Activated T-helper 1 cell treated with anti-CD3 and anti-CD28 coated beads, Interleukin-12 subunit alpha, Interleukin-12 subunit beta, Interleukin-2, Interleukin-4 antibody, amounts not matched to agents 30 ng/mL and 10 ng/mL and 1 ng/mL, durations not matched to agents 14 hours and 24 hours and 36 hours (primary cell): ENCODE data around the gene EYA4. TPM values are rescaled to one million over a fixed set of nuclear protein-coding genes. Genes with fewer than 3 reads are reported as not detected.
"Not testable (repeated sequence)": the region's sequence is repeated elsewhere in the genome, so short reads cannot be mapped to it uniquely, and the experiment has no call there.

ENCODE experiments used
- DNase-seq: peaks from one replicate; pipeline ENCODE4 v3.0.0; 2021; ENCODE audit warnings: low spot score
- H3K27ac Mint-ChIP-seq: one replicate; pipeline ENCODE4 v1.8.0; 2021; ENCODE audit warnings: mild to moderate bottlenecking, mixed read lengths
- H3K27me3 Mint-ChIP-seq: one replicate; pipeline ENCODE4 v1.8.0; 2022; ENCODE audit warnings: mild to moderate bottlenecking, moderate library complexity, mixed read lengths; ENCODE audit not compliant: insufficient read depth
- H3K36me3 Mint-ChIP-seq: one replicate; pipeline ENCODE4 v1.8.0; 2021; ENCODE audit warnings: low read depth, mixed read lengths
- H3K4me1 Mint-ChIP-seq: one replicate; pipeline ENCODE4 v1.8.0; 2021; ENCODE audit warnings: low read depth, mixed read lengths
- H3K4me3 Mint-ChIP-seq: one replicate; pipeline ENCODE4 v1.8.0; 2021; ENCODE audit warnings: mild to moderate bottlenecking, moderate library complexity, mixed read lengths
- H3K9me3 Mint-ChIP-seq: one replicate; pipeline ENCODE4 v1.8.0; 2021; ENCODE audit warnings: mixed read lengths
- intact Hi-C: fragments of 100-400 bp; cut with micrococcal nuclease; formaldehyde crosslinking; loops from one replicate; pipeline ENCODE4 v1.15.1; 2024
- total RNA-seq: library from RNA; stranded (reverse); gene quantifications from 2 replicates; pipeline ENCODE4 v1.2.3, GENCODE V29; 2022

The EYA4 gene
- total RNA-seq, 1 donor from 2014 or later = not detected

DNA sequence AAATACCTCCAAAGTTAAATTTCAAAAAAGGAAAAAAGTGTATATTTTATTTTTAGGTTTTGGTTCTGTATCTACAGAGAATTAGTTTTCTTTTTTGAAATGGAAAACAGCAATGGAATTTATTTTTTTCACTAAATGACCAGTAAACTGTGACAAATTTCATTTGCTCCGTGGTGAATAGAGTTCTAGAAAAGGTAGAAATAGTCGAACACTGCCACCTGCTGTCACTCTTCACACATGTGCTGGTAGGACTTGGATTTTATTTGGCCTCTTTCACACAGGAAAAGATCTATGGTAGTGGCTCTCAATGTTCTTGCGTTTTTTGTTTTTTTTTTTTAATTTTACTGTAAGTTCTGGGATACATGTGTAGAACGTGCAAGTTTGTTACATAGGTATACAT lies 312.5 kb downstream of the EYA4 start:
- no peak for DNase-seq
- no peaks in the 10 kb centered on the region for H3K36me3 Mint-ChIP-seq
- H3K27ac Mint-ChIP-seq = no peak overlapping the region
- no peaks in the 10 kb centered on the region for H3K9me3 Mint-ChIP-seq
- H3K4me1 Mint-ChIP-seq = no peaks in the 10 kb centered on the region
- intact Hi-C loops = loop anchor here (1.0 to 2.0 kb wide), 2 partner anchors 369 to 1023 kb away; no protein-coding TSS in a partner anchor
- peaks cover 7% of the 10 kb centered on the region for H3K27me3 Mint-ChIP-seq
- no peak overlapping the region for H3K4me3 Mint-ChIP-seq

DNA sequence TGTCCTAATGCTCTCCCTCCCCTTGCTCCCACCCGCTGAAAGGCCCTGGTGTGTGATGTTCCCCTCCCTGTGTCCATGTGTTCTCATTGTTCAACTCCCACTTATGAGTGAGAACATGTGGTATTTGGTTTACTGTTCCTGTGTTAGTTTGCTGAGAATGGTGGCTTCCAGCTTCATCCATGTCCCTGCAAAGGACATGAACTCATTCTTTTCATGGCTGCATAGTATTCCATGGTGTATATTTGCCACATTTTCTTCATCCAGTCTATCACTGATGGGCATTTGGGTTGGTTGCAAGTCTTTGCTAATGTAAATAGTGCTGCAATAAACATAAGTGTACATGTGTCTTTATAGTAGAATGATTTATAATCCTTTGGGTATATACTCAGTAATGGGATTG lies 313.0 kb downstream of the EYA4 start:
- intact Hi-C loops, H3K36me3 Mint-ChIP-seq, H3K4me3 Mint-ChIP-seq, DNase-seq, H3K9me3 Mint-ChIP-seq, H3K27ac Mint-ChIP-seq, H3K4me1 Mint-ChIP-seq, H3K27me3 Mint-ChIP-seq: not testable (repeated sequence)

DNA sequence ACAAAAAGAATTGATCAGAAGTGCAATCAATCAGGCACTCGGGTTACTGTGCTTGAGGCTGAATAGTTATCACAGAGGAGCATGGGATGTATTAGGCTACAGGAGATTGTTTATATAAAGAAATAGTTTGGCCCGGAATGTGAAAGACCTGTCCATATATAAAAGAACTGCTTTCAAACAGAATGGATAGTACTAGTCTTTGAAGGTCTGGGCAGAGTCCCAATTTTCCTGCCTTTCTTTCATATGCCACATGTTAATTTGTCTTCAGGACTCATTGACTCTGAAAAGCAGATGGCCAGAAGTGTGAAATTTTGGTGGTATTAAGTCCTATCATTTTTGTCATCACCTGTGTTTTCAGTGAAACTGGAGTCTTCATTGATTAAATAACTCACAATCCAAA lies 314.5 kb downstream of the EYA4 start:
- H3K9me3 Mint-ChIP-seq = no peaks in the 10 kb centered on the region
- H3K27me3 Mint-ChIP-seq = peaks cover 2% of the 10 kb centered on the region
- intact Hi-C loops = no loop called here
- H3K36me3 Mint-ChIP-seq = no peaks in the 10 kb centered on the region
- no peak overlapping the region for H3K4me3 Mint-ChIP-seq
- no peak for DNase-seq
- no peak overlapping the region for H3K27ac Mint-ChIP-seq
- no peaks in the 10 kb centered on the region for H3K4me1 Mint-ChIP-seq

DNA sequence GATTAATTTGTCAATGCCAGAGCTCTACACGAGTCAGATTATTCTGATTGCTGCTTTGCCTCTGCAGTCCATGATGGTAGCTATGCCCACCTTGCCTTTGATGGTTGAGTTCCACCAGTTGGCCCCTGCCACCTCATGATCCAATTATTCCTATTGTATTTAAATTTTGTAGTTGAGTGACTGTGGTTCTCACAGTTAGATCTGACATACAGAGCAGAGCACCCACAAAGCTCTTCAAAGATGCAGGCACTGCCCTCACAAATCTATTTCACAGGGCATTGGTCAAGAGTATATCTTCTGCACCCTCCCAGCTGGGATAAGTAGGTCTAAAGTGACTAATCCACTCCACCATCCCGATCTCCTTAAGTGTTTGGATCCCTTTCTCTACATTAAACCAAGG lies 318.8 kb downstream of the EYA4 start:
- intact Hi-C loops = no loop called here
- no peaks in the 10 kb centered on the region for H3K4me1 Mint-ChIP-seq
- no peak overlapping the region for H3K27ac Mint-ChIP-seq
- peaks cover 3% of the 10 kb centered on the region for H3K27me3 Mint-ChIP-seq
- H3K36me3 Mint-ChIP-seq = no peaks in the 10 kb centered on the region
- no peaks in the 10 kb centered on the region for H3K9me3 Mint-ChIP-seq
- H3K4me3 Mint-ChIP-seq = no peak overlapping the region
- DNase-seq = no peak

DNA sequence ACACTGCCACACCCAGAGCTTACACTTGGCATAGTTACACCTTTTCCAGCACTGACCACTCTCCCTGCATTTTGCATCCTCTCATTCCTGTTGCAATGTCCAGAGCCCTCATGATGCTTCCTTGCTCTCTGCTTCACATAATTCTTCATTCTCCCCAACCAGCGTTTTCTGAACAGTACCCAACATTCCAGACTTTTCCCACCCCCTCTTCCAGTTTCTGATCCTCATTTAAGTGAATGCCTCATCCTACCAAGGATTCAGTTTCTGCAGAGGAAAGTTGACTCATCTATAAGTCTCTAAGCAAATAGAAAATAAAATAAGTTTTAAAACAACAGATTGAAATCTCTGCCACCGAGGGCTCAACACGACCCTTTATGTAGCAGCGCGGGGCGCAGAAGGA lies 326.5 kb downstream of the EYA4 start:
- Mint-ChIP-seq H3K36me3 (no peaks in the 10 kb centered on the region), H3K4me3 (no peak overlapping the region), H3K9me3 (no peaks in the 10 kb centered on the region), H3K4me1 (peaks cover 6% of the 10 kb centered on the region), H3K27me3 (peaks cover 15% of the 10 kb centered on the region), H3K27ac (no peak overlapping the region)
- DNase-seq = no peak
- intact Hi-C loops = loop anchor here (5.0 kb wide), 1 partner anchor 250 kb away; no protein-coding TSS in a partner anchor

DNA sequence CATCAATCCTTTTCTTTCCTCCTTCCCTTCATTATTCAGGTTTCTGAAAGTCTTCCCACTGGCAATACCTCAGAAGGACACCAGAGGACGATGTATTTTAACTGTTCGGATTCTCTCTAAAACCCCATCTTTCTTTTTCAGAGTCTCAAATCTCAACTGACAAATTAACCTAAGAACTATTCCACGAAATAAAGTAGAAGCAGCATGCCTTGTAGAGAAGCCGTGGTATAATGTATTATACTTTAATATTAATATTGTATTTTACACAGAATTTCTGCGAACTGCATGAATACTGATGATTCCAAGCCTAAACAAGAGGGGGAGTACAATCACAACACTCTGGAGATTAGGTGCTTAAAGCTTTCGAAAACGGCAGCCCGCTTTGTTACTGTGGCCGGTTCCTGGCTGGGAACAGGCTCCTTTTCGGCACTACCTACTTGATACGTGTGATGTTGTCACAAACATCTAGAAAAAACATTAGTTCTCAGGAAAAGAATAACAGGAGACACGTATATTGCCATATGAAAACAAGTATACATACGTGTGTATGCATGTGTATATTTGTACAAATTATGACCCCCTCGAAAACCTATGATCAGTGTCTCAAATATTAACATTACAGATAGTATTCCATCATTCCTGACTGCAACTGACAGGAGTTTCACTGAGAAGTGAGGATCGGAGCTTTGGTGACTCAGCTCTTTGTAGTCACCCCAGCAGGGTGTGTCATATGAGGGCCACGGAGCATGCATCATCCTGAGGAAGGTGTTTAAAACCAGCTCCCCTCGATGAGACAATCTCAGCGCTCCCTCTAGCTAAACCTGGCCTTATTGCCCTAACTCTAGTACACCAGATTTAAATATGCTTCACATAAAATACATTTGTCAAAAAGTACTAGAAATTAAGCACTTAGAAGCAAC lies 328.1 kb downstream of the EYA4 start:
- intact Hi-C loops = loop anchor here (1.0 to 5.0 kb wide), 4 partner anchors 248 to 528 kb away; no protein-coding TSS in a partner anchor
- H3K36me3 Mint-ChIP-seq = no peaks in the 10 kb centered on the region

DNA sequence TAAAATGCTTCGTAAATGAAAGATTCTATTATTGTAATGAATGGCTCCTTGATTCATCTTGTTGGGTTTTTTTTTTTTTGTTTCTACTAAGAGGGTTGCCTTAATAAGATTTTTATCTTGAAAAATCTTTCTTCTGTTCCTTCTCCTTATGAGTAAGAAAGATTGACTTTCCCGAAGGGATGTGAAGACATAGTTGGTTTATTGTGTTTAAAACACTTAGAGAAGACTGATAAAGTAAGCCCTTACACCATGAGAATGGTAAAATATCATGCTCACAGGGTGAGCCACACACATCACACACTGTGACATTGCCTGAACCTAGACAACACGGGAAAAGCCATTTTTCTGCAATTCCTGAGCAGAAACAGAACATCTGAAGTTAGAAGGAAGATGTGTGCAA lies 330.5 kb downstream of the EYA4 start:
- Mint-ChIP-seq H3K36me3 (no peaks in the 10 kb centered on the region), H3K9me3 (no peaks in the 10 kb centered on the region), H3K27ac (no peak overlapping the region), H3K27me3 (peaks cover 16% of the 10 kb centered on the region), H3K4me1 (peaks cover 6% of the 10 kb centered on the region), H3K4me3 (no peak overlapping the region)
- intact Hi-C loops = no loop called here
- DNase-seq = no peak

More for the DNA sequence above, 328.1 kb downstream of the EYA4 start:
- peaks cover 6% of the 10 kb centered on the region for H3K4me1 Mint-ChIP-seq
- no peak for DNase-seq
- no peak overlapping the region for H3K27ac Mint-ChIP-seq
- peak overlapping the region; percentile 55 for H3K4me3 Mint-ChIP-seq
- H3K27me3 Mint-ChIP-seq = peaks cover 16% of the 10 kb centered on the region
- no peaks in the 10 kb centered on the region for H3K9me3 Mint-ChIP-seq

DNA sequence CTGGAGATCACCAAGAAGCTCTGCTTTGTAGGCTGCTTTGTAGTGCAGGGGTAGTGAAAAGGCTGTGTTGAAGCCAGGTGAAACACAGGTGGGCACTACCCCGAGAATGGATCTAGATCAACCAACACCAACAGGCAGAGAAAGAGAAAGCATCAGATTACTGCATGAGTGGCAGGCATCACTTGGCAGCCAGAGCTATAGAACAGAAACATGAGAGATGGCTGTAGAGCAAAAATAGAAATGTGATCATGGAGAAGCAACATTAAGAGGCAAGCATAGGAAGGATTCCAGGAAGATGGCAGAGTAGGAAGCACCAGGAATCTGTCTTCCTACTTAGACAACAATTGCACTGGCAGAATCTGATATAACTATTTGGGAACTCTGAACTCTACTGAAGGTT lies 336.7 kb downstream of the EYA4 start:
- Mint-ChIP-seq H3K27me3 (peaks cover 11% of the 10 kb centered on the region), H3K4me3 (no peak overlapping the region), H3K4me1 (no peaks in the 10 kb centered on the region), H3K36me3 (no peaks in the 10 kb centered on the region), H3K27ac (no peak overlapping the region), H3K9me3 (no peaks in the 10 kb centered on the region)
- no peak for DNase-seq
- intact Hi-C loops = no loop called here
